GM21515 (cell line): ENCODE results near the gene ZNF343.
"Not testable (repeated sequence)": the region's sequence is repeated elsewhere in the genome, so short reads cannot be mapped to it uniquely, and the experiment has no call there.

Experiments used
- ATAC-seq: cut with Tn5 transposase; IDR thresholded peaks from one replicate; pipeline ENCODE4 v1.9.1; 2021; ENCODE audit not compliant: unreplicated experiment

ZNF343 gene

DNA sequence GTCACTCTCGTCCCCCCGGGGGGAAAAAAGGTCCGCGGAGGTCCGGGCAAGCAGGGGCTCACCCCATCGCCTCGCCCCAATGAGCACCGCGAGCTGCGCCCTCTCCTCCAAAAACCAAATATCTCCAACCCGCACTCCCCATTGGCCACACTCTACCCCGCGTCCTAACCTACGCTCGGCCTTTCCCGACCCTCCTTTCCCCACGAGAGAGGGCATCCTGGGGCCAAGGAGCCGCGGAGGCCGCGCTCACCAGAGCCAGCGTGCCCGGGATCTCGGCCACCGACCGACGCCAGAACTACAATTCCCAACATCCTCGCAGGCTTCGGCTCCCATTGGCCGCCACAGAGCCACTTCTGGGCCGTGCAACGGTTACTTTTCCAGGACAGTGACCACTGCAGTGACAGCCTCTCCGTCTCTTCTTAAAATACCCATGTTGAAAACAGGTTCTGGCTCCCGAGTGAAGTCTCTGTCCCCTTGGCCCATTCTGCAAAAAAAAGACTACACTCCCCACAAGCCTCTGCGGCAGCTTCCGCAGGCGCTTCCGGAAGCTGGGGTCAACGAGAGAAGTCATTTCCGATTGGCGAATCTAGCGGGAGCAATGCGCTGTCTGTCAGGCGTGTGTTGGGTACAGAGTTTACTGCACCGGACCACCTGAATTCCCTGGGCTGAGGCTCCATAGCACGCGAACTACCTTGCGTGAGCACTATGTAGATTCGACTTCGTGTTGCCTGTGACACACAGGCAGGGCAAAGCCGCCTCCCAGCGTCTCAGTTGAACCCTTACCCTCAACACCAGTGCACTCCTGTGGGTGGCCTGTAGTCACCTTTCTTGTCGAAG is at the start of gene ZNF343:
Gene ZNF343 (minus strand): TSS at position 285 of the 837 bp plus-strand sequence. CDS start 15,020 bp downstream, outside the sequence.
- peak; percentile 92 for ATAC-seq

- ATAC-seq: no peak
Observed at GRCh38 chr20:2557873-2558580, 49.3 kb upstream of the ZNF343 start.

DNA sequence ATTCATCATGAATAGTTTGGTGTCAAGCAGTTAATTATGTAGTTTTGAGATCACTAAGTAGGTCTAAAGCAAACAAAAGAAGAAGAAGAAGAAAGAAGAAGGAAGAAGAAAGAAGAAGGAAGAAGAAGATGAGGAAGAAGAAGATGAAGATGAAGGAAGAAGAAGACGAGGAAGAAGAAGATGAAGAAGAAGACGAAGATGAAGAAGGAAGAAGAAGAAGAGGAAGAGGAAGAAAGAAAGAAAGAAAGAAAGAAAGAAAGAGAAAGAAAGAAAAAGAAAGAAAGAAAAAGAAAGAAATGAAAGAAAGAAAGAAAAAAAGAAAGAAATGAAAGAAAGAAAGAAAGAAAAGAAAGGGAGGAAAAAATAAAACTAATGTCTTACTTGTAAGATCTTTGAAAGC is 36.9 kb upstream of the ZNF343 start:
- no peak for ATAC-seq

DNA sequence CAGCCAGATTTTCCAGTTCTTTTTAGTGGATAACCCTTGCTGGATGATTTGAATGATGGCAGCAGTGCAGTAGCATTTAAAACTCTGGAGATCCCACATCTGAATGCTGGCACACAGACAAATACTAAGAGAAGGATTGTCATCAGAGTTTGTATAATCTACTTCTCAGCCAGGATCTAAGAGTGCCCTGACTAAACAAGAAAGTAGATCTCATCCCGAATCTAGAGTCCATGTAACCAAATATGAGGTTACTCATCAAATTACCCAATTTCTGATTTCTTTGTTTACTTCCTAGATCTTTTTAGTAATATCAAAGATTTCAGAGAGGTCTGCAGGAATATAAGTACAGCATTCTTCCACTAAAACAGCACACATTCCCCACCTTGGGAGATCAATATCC is 35.5 kb upstream of the ZNF343 start:
- no peak for ATAC-seq

DNA sequence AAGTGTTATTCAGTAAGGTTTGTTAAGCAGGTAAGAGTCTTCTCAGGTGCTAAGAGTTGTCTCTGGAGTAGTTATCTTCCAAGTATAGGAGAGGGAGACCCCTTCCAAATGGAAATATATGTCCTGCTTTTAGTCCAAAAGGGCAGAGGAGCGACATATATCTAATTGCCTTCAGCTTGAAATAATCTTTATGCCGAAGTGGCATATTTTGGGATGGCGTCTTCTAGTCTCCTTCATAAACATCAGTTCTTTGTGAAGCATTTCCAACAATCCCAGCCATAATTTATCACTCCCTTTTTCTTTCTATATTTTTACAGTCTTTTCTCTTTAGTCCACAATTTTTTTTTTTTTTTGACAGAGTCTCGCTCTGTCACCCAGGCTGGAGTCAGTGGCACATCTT is 33.6 kb upstream of the ZNF343 start:
- no peak for ATAC-seq

DNA sequence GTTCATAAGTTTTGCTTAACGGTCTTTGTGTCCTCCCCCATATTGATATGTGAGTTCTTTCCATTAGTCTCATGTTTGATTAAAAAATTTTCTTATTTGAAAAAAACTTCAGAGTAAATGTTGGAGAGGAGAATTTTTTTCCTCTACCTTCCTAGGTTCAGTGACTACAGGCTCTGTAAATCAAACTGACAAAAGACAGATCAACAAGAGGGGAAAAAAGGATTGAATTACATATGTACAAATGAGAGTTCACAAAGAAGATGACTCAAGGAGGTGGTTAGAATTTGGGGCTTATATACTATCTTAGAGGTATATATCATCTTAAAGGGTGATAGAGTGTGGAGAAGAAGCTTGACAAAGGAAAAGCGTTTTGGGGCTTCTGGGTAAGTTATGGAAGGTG is 33.2 kb upstream of the ZNF343 start:
- no peak for ATAC-seq

GRCh38 chr20:2538931-2539720 is 30.4 kb upstream of the ZNF343 start:
- ATAC-seq: no peak

DNA sequence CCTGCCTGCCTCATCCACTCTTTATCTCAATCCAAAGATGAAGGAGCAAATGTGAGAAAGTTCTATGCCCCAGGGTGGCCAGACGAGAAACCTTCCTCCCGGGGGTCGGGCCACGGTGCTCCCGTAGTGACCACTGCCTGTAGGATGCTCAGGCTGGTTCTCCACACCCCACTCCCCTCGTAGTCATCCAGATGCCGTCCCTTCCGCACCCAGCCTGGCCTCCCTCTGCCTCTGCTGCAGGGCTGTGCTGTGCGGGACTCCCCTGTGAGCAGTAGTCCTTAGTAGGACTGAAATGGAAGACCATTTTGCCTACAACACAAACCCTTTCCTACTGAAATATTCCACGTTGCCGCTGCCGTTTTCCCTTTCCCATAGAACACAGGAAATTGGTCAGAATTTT is 29.6 kb upstream of the ZNF343 start:
- no peak for ATAC-seq

DNA sequence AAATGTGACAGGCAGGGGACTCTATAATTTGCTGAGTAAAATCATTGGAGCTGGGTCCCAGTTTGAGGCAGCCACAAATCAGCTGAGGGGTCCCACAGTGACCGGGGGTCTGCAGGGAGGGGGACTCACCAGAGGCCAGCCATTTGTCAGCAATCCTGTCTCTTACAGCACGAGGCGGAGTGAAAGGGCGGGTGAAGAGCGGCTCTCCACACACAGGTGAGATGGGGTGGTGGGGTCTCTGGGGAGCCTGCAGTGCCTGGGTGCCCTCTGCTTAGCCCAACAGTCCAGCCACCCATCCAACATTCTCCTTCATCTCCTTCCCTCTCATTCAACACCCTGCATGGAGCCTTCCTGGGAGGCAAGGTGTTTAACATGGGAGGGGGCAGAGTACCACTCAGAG is 28.4 kb upstream of the ZNF343 start:
- no peak for ATAC-seq

DNA sequence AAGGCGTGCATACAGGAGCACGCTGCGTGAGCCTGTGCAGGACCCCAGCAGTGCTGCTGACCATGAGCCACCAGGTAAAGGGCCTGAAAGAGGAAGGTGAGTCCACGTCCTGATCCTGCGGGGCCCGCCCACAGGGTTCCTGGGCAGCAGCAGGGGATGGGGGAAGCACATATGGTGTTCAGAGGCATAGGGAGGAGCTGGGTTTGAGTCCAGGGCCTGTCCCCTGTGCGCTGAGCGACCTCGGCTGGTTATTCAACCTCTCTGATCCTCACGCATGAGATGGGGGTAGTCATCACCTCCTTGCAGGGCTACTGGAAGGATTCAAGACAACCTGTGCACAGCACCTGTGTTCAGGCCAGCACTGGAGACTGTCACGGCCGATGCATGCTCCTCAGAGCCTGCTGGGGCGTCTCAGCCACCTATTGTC is 27.9 kb upstream of the ZNF343 start, which contains the start of gene TMC2:
Gene TMC2 (plus strand): TSS at position 14 of the 427 bp plus-strand sequence. CDS start 49 bp downstream, at position 63.
- ATAC-seq: no peak

- no peak for ATAC-seq
Observed at GRCh38 chr20:2535711-2536559, 27.2 kb upstream of the ZNF343 start.

DNA sequence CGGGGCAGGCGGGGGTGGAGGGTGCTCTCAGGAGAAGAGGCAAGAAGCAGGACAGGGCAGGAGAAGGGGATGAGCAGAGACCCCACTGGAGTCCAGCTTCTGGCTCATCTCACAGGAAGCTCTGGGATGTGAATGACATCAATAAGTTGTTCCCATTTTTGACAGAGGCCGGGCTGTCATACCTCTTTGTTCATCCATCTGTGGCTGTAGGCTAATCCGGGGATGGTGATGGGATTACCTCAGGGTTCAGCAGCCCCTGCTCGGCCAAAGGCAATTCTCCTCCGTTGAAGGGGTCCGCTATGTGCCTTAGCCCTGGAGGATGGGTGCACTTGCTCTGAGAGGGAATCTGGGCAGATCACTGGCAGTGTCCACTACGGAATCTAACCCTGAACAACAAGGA is 24.4 kb upstream of the ZNF343 start:
- no peak for ATAC-seq

DNA sequence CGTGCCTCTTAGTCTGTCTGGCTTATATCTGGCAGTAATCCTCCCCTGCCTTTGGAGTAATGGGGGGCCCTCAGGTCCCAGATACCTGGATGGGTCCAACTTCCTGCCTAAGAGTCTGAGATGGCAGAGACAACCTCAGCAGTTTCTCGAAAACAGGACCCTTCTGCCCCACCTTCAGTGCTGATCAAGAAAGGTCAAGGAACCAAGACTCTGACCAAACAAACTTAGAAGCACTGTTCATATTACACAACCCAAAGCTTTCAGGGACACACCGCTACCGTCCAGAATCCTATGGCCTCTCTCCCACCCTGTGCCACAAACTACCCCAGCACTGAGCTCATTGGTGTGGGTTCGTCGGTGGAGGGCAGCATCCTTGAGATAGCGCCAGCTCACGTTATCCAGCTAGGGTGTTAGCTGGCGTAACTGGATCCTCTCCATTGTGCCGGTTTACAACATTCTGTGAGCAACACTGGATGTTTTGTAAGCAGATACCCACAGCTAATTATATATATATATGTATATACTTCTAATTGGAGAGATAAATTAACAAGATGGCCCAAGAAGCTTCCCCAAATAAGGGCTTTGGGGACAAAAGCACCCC is 20.1 kb upstream of the ZNF343 start:
- ATAC-seq: no peak

DNA sequence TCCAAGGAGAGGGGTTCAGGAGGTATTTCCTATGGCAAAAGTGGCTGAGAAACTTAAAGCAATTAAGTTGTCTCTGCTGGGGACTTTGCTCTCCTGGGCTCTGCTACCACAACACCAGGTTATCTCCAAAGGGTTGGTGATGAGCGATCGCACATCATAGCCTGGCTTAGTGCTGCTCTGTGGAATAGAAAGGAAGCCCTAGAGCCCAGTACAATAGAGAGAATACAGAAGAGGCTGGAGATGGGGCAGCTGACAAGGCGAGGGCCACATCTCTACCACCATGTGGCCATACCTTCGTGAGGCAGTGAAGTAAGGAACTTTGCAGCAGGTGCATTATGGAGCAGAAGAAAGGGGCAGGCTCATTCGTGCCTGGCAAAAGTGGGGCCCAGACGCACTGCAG is 19.0 kb upstream of the ZNF343 start:
- ATAC-seq: no peak

- not testable (repeated sequence) for ATAC-seq
Observed at GRCh38 chr20:2526218-2526583, 17.5 kb upstream of the ZNF343 start.

- ATAC-seq: peak; percentile 28
Observed at GRCh38 chr20:2524709-2525506, 16.2 kb upstream of the ZNF343 start.

- peak; percentile 78 for ATAC-seq
Observed at GRCh38 chr20:2523919-2524708, 15.4 kb upstream of the ZNF343 start.

DNA sequence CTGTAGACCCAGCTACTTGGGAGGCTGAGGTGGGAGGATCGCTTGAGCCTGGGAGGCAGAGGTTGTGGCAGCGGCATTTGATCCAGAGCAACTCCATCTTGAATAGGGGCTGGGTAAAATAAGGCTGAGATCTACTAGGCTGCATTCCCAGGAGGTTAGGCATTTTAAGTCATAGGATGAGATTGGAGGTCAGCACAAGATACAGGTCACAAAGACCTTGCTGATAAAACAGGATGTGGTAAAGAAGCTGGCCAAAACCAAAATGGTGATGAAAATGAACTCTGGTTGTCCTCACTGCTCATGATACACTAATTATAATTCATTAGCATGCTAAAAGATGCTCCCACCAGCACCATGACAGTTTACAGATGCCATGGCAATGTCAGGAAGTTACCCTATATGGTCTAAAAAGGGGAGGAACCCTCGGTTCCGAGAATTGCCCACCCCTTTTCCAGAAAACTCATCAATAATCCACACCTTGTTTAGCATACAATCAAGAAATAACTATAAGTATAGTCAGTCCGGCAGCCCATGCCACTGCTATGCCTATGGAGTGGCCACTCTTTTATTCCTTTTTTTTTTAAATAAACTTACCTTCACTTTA is 14.2 kb upstream of the ZNF343 start:
- ATAC-seq: not testable (repeated sequence)
